NT2/D1 (cell line): ENCODE measurements around the gene C1QTNF4.
"Not testable (repeated sequence)": the region's sequence is repeated elsewhere in the genome, so short reads cannot be mapped to it uniquely, and the experiment has no call there.

Experiments used
- DNase-seq: peaks from one replicate; pipeline ENCODE4 v3.0.0-alpha.2; 2011; ENCODE audit warnings: low read depth, low spot score
- H3K27me3 ChIP-seq: 2 replicates; pipeline ENCODE4 v1.6.0; 2011; ENCODE audit warnings: mild to moderate bottlenecking; ENCODE audit not compliant: insufficient read length, insufficient read depth
- H3K36me3 ChIP-seq: 2 replicates; pipeline ENCODE4 v1.6.1; 2011; ENCODE audit warnings: mild to moderate bottlenecking, low read length, mixed read lengths; ENCODE audit not compliant: insufficient read depth, insufficient read length
- H3K4me1 ChIP-seq: 2 replicates; pipeline ENCODE4 v1.5.1; 2011; ENCODE audit not compliant: insufficient read depth, insufficient read length
- H3K4me3 ChIP-seq: 2 replicates; pipeline ENCODE4 v1.5.1; 2011; ENCODE audit warnings: low read depth; ENCODE audit not compliant: insufficient read length
- H3K9ac ChIP-seq: 2 replicates; pipeline ENCODE4 v1.6.0; 2011; ENCODE audit warnings: low read depth; ENCODE audit not compliant: insufficient read length
- H3K9me3 ChIP-seq: 2 replicates; pipeline ENCODE4 v1.5.1; 2011; ENCODE audit warnings: mild to moderate bottlenecking, low read length; ENCODE audit not compliant: insufficient read depth
- SUZ12 ChIP-seq: IDR thresholded peaks from 2 replicates; pipeline ENCODE4 v1.6.1; 2011; ENCODE audit not compliant: insufficient read length, insufficient read depth; ENCODE audit errors: extremely low read depth
- YY1 ChIP-seq: IDR thresholded peaks from 2 replicates; pipeline ENCODE4 v1.6.1; 2011; ENCODE audit not compliant: insufficient read length, insufficient read depth
- ZNF274 ChIP-seq: IDR thresholded peaks from 2 replicates; pipeline ENCODE4 v1.6.1; 2011; ENCODE audit warnings: mild to moderate bottlenecking, low read depth, low read length

Gene C1QTNF4

DNA sequence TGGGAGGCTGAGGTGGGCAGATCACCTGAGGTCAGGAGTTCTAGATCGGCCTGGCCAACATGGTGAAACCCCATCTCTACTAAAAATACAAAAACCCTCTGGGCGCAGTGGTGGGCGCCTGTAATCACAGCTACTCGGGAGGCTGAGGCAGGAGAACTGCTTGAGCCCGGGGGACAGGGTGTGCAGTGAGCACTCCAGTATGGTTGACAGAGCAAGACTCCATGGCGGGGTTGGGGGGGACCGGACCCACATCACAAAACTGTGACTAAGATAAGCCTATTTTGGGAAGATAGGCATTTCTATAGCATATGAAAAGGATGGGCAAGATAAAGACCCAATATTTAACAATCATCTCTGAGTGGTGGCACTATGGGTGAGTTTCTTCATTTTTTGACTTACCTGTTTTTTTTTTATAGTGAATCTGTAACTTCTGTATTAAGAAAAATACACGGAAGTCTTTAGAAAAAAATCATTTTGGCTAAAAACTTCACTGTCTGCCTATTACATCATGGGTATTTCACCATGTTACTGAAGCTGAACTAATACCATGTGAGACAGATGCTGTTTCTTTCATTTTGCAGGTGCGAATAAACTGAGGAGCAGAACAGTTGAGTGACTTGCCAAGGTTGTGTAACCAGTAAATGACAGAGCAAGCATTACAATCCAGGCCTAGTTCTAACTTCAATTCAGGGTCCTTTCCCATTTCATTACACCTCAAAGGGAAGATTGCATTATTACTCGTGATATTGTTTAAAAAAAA lies 43.7 kb downstream of the C1QTNF4 start:
- H3K4me3 ChIP-seq: no peak overlapping the region
- peaks cover 42% of the 10 kb centered on the region for H3K36me3 ChIP-seq
- no peaks in the 10 kb centered on the region for H3K9me3 ChIP-seq
- no peaks in the 10 kb centered on the region for H3K27me3 ChIP-seq
- H3K4me1 ChIP-seq: peaks cover 2% of the 10 kb centered on the region
- DNase-seq: no peak
- no peak for TF ChIP-seq SUZ12
- no peak for TF ChIP-seq ZNF274
- TF ChIP-seq YY1: no peak
- no peak overlapping the region for H3K9ac ChIP-seq

DNA sequence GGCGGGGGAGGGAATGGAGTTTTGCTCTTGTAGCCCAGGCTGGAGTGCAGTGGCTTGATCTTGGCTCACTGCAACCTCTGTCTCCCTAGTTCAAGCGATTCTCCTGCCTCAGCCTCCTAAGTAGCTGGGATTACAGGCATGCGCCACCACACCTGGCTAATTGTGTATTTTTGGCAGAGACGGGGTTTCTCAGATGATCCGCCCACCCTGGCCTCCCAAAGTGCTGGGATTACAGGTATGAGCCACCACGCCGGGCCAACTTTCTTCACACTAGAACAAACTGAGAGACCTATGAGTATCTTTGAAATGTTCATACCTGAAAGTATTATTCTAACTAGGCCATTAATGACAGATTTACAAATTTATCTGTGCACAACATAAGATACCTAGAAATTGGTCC lies 47.9 kb downstream of the C1QTNF4 start:
- not testable (repeated sequence) for H3K9ac ChIP-seq, H3K4me1 ChIP-seq, H3K27me3 ChIP-seq, DNase-seq, H3K4me3 ChIP-seq, H3K9me3 ChIP-seq
- peaks cover 38% of the 10 kb centered on the region for H3K36me3 ChIP-seq

- Histone ChIP-seq H3K36me3 (peaks cover 28% of the 10 kb centered on the region), H3K4me3 (no peak overlapping the region), H3K9ac (no peak overlapping the region), H3K9me3 (no peaks in the 10 kb centered on the region), H3K27me3 (no peaks in the 10 kb centered on the region), H3K4me1 (peaks cover 3% of the 10 kb centered on the region)
- no peak for DNase-seq
- TF ChIP-seq ZNF274 (no peak), SUZ12 (no peak), YY1 (no peak)
Measured at GRCh38 chr11:47545298-47545697, 48.9 kb downstream of the C1QTNF4 start.

GRCh38 chr11:47541070-47541469 lies 53.1 kb downstream of the C1QTNF4 start:
- no peak overlapping the region for H3K4me3 ChIP-seq
- DNase-seq: no peak
- H3K4me1 ChIP-seq: peaks cover 4% of the 10 kb centered on the region
- peaks cover 6% of the 10 kb centered on the region for H3K36me3 ChIP-seq
- no peaks in the 10 kb centered on the region for H3K27me3 ChIP-seq
- H3K9me3 ChIP-seq: no peaks in the 10 kb centered on the region
- TF ChIP-seq ZNF274 (no peak), SUZ12 (no peak), YY1 (no peak)
- no peak overlapping the region for H3K9ac ChIP-seq

GRCh38 chr11:47539681-47540039 lies 54.6 kb downstream of the C1QTNF4 start:
- no peaks in the 10 kb centered on the region for H3K9me3 ChIP-seq
- H3K36me3 ChIP-seq: peaks cover 15% of the 10 kb centered on the region
- TF ChIP-seq ZNF274: no peak
- no peak for TF ChIP-seq YY1
- TF ChIP-seq SUZ12: no peak
- peaks cover 4% of the 10 kb centered on the region for H3K4me1 ChIP-seq
- DNase-seq: no peak
- no peaks in the 10 kb centered on the region for H3K27me3 ChIP-seq
- no peak overlapping the region for H3K9ac ChIP-seq
- H3K4me3 ChIP-seq: no peak overlapping the region
